DMS 273 treated with DMSO at 0.1 percent for 48 hours (cell line): Measurements from ENCODE around the gene PPIG.
"Not testable (repeated sequence)": the region's sequence is repeated elsewhere in the genome, so short reads cannot be mapped to it uniquely, and the experiment has no call there.

Source experiments
- DNase-seq: peaks from one replicate; lab custom pipeline; 2025; lab: John Stamatoyannopoulos, UW

The PPIG gene

DNA sequence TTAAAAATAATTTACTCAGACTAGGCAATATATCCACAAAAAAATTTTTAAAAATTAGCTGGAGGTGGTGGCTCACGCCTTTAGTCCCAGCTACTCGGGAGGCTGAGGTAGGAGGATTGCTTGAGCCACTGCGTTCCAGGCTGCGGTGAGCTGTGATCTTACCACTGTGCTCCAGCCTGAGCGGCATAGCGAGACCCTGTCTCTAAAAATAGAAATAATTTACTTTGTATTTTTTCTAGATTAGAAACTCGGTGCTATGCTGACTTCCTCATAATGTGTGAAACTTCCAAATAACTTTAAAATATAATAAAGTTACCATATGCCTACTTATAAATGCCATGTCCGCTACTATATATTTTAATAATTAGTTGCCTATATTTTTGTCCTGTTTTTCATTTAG, 6.7 kb downstream of the PPIG start:
- DNase-seq: no peak

GRCh38 chr2:169596546-169596945, 12.4 kb downstream of the PPIG start:
- not testable (repeated sequence) for DNase-seq

GRCh38 chr2:169598982-169599381, 14.8 kb downstream of the PPIG start:
- DNase-seq: no peak

DNA sequence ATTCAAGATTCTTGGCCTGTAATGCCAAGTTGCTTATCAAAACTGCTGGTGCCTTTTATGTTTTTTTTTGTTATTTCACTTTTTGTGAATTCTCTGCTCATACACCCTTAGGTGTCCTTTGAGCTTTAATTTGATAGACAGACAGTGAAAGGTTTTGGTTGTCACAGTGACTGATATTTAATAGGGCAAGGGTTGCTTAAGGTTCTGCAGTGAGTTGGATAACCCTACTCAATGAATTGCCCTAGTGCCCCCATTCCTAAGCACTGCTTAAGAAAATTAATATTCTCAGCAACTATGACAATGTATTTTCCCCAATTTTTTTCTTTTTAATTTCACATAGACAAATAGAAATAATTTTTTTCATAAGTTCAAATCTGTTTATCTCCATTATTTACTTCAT, 15.4 kb downstream of the PPIG start:
- no peak for DNase-seq

GRCh38 chr2:169609264-169609663, 25.1 kb downstream of the PPIG start:
- DNase-seq: no peak

DNA sequence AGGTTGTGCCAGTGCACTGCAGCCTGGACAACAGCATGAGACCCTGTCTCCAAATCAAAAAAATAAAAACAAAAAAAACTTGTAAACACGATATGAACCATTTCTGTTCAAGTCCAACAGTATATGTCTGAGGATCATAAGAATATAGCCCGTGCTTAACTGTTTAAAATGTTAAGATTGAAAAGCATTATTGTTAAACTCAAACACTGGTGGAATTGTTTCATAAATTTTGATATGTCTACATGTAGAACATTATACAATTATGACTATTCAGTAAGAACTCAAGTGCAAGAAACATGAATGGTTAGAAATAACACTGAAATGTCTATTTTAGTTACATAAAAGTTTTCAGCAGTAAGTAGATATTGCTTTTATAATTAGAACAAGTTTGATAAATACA, 29.7 kb downstream of the PPIG start:
- no peak for DNase-seq

GRCh38 chr2:169615982-169616381, 31.8 kb downstream of the PPIG start:
- not testable (repeated sequence) for DNase-seq

DNA sequence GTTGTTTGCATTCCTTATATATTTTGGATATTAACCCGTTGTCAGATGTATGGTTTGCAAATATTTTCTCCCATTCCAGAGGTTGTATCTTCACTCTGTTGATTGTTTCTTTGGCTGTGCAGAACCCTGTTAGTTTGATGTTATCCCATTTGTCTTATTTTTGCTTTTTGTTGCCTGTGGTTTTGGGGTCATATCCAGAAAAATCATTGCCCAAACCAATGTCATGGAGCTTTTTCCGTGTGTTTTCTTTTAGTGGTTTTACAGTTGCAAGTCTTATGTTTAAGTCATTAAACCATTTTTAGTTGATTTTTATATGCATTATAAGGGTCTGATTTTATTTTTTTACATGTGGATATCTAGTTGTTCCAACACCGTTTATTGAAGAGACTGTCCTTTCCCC, 35.8 kb downstream of the PPIG start:
- DNase-seq: no peak

- DNase-seq: no peak
Observed at GRCh38 chr2:169620509-169620908, 36.4 kb downstream of the PPIG start.

DNA sequence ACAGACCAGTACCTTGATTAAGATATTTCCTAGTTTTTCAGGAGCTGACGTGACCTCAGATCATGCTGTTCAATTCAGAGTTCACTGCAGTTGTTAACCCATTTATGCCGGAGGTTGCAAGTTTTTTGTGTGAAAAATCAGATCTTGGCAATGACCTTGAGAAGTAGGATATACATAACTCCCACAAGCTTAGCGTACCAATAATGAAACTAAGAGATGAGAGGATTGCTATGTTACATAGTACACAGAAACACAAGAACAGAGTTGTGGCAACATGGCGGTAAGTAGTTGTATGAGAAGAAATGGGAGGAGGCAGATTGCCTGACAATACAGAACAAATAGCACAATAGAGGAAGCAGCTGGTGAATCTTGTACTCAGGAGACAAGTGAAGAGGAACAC, 39.1 kb downstream of the PPIG start:
- DNase-seq: no peak

- no peak for DNase-seq
Observed at GRCh38 chr2:169625781-169626180, 41.6 kb downstream of the PPIG start.

GRCh38 chr2:169636440-169637097, 52.4 kb downstream of the PPIG start:
- no peak for DNase-seq

GRCh38 chr2:169637620-169638019, 53.5 kb downstream of the PPIG start:
- DNase-seq: no peak

GRCh38 chr2:169640104-169640503, 56.0 kb downstream of the PPIG start:
- DNase-seq: no peak

- DNase-seq: no peak
Observed at GRCh38 chr2:169641464-169641863, 57.3 kb downstream of the PPIG start.

GRCh38 chr2:169644173-169644572, 60.0 kb downstream of the PPIG start:
- DNase-seq: no peak

DNA sequence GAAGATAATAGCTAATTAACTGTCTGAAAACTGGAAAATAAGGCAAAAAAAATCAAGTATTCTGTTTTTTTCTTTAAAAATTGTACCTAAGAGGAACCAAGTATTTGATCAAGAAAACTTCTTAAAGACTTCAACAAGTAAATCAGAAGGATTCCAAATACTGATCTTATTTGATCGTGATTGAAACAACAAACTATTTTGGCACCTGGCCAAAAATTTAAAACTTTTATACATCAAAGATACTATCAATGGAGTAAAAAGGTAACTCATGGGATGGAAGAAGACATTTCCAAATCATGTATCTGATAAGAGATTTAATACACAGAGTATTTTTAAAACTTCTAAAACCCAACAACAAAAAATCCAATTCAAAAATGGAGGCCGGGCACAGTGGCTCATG, 63.3 kb downstream of the PPIG start:
- DNase-seq: no peak

GRCh38 chr2:169649278-169649677, 65.1 kb downstream of the PPIG start:
- no peak for DNase-seq

GRCh38 chr2:169653636-169654035, 69.5 kb downstream of the PPIG start:
- DNase-seq: no peak

GRCh38 chr2:169656164-169656563, 72.0 kb downstream of the PPIG start:
- no peak for DNase-seq

GRCh38 chr2:169658877-169659276, 74.7 kb downstream of the PPIG start:
- DNase-seq: no peak

GRCh38 chr2:169659320-169659719, 75.2 kb downstream of the PPIG start:
- DNase-seq: no peak

- DNase-seq: no peak
Observed at GRCh38 chr2:169661265-169661664, 77.1 kb downstream of the PPIG start.

GRCh38 chr2:169662744-169663143, 78.6 kb downstream of the PPIG start:
- no peak for DNase-seq

DNA sequence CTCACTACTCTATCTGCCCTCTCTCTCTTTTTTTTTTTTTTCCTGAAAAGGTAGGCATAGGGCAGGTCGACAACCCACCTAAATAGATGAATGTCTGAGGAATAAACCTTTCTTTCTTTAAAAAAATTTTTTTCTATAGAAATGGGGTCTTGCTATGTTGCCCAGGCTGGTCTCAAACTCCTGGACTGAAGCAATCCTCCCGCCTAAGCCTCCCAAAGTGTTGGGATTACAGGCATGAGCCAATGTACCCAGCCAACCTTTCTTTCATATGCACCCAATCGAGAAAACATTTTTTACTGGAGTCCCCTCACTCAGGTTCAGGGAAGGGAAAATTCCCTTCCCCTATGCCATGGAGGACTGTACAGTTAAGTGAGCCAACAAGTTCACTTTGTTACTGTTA, 79.1 kb downstream of the PPIG start:
- no peak for DNase-seq
